Prostate gland (tissue), 2 donors: ENCODE data around the gene FBN3.

ENCODE experiments used
- CTCF ChIP-seq, 4 experiments: fragments of 200-600 bp in 2 of 4; fragments of 450-650 bp in 2 of 4; sonication (generic) in 2 of 4; IDR thresholded peaks; 1 replicate in 3 of 4; 2 replicates in 1 of 4; pipeline ENCODE4 v1.5.1; 2016 to 2019; ENCODE audit warnings: antibody characterized with exemption in 4 of 4, mild to moderate bottlenecking in 2 of 4, moderate library complexity in 2 of 4
- POLR2AphosphoS5 ChIP-seq: sonication (generic); formaldehyde crosslinking; IDR thresholded peaks from one replicate; pipeline ENCODE4 v1.6.1; 2017; ENCODE audit warnings: antibody characterized with exemption

- TF ChIP-seq CTCF (IDR thresholded peaks at IDR 0.05) (no peak), POLR2AphosphoS5 (no peak)
These were observed 16.4 kb downstream of the FBN3 start for GRCh38 chr19:8132858-8133458.
